GM19240 (cell line): ENCODE measurements around the gene FRG1.
"Not testable (repeated sequence)": the region's sequence is repeated elsewhere in the genome, so short reads cannot be mapped to it uniquely, and the experiment has no call there.

Experiments
- DNase-seq: peaks from one replicate; pipeline ENCODE4 v3.0.0; 2011; ENCODE audit warnings: low spot score; ENCODE audit not compliant: insufficient read length

Gene FRG1

DNA sequence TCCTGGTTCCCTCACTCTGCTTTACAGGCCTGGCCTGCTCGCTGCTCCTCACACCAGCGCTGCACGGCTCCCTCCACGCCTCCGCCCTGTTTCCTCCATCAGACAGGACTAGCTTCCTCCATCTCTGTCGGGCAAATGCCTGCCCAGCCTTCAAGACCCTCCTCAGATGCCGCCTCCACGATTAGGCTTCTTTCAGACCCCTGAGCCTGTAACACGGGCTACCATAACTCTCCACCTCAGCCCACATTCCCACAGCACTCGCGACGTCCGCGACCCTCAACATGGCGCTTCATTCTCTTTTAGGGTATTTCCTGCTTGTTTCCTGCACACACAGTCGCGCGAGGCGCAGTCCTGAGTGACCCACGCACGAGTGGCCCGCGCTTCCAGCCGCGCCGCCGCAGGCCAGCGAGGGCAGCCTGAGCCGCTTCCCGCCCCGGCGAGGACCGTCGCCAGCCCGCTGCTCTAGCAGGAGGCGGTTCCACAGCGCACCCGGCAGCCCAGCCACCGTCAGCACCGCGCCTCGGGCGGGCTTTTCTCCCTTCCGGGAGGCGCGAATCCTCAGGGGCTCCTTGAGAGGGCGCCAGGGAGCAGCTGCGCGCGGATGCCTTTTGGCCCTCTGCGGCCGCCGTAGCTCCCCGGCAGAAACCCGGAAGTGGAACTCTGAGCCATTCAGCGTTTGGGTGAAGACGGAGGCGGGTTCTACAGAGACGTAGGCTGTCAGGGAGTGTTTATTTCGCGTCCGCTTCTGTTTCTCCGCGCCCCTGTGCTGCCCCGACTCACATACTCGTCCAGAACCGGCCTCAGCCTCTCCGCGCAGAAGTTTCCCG is at the start of gene FRG1:
Gene FRG1, plus strand, starts transcription at position 695 of the 827 bp plus-strand sequence. CDS start 138 bp downstream, outside the sequence.
- DNase-seq: peak; percentile 48

DNA sequence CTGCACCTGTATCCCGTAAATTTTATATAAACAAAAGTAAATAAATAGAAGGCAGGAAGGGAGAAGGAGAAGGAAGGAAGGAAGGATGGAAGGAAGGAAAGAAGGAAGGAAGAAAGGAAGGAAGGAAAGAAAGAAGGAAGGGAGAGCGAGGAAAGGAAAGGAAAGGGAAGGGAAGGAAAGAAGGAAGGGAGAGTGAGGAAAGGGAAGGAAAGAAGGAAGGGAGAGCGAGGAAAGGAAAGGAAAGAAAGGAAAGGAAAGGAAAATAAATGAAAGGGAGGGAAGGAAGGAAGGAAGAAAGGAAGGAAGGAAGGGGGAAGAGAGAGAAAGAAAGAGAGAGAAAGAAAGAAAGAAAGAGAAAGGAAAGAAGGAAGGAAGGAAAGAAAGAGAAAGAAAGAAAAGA is 43.0 kb upstream of the FRG1 start:
- no peak for DNase-seq

DNA sequence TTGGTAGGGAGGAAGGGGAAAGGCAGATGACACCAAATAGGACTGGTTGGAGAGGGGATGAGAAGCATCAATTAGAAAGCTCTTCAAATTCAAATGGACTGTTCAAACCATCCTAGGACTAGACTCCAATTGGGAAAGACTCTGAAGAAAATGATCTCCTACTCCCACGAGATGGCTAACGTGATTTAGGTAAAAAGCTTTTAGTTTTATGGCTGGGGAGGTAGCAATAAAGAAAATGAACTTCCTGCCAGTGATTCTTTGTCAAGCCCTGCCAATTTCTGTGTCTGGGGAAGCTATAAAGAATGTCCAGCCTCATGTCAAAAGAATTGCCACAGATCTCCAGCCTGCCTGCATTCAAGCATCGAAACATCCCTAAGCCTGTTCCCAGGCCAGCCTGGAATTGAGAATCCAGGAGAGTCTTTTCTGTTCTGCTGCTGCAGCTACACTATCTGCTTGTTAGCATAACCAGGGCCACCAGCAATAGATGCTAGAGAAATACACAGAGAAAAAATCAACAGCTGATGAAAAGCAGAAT is 41.1 kb upstream of the FRG1 start:
- not testable (repeated sequence) for DNase-seq

DNA sequence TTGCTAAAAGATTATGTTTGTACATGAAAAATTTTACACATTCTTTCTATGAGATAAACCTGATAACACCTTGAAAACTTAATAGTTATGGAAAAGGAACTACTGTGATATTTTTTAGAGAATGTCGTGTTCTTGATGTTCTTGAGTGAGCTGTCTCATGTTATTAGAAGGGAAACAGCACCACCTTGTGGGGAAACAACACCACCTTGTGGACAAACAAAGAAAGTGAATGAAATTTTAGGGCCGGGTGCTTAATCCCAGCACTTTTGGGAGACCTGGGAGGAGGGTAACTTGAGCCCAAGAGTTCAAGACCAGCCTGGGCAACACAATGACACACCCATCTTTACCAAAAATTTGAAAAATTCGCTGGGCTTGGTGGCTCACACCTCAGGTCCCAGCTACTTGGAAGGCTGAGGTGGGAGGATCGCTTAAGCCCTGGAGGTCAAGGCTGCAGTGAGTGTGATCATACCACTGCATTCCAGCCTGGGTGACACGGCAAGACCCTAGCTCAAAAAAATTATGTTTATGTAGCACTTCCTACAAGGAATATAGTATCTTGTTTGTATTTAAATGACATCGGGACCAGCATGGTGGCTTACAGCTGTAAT is 36.1 kb upstream of the FRG1 start:
- not testable (repeated sequence) for DNase-seq

GRCh38 chr4:189912170-189912569 is 28.5 kb upstream of the FRG1 start:
- DNase-seq: no peak

DNA sequence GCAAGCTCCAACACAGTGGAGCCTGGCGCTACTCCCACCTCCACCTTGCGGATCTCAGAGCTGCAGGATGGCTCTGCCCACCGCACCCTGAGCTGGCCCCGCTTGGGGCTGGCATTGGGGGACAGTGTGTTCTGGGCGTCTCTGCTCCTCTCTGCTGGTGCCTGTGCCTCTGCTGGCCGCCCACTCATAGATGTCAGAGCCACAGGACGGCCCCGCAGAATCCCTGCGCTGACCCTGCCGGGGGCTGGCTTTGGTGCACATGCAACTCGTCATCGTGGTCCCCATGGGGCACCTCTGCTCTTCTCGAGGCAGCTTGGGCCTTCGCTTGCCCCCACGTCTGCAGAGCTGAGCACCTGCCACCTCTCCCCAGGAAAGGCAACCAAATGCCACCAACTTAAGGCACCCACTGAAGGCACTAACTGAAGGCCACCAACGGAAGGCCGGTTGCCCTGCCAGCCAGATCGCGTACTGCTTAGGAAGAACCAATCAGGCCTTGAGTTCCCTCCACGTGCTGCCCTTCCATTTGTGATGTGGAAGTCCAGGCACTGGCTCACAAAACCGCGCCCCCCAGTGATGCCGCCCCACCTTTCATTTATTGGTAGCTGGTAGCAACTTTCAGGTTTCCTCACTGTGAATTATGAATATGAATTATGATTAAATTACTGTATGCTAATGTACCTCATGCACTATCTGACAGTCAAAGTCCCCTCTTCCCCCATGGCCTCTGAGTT is 23.3 kb upstream of the FRG1 start:
- no peak for DNase-seq

- DNase-seq: no peak
Measured at GRCh38 chr4:189921058-189921457, 19.6 kb upstream of the FRG1 start.

GRCh38 chr4:189926742-189927141 is 13.9 kb upstream of the FRG1 start:
- not testable (repeated sequence) for DNase-seq

DNA sequence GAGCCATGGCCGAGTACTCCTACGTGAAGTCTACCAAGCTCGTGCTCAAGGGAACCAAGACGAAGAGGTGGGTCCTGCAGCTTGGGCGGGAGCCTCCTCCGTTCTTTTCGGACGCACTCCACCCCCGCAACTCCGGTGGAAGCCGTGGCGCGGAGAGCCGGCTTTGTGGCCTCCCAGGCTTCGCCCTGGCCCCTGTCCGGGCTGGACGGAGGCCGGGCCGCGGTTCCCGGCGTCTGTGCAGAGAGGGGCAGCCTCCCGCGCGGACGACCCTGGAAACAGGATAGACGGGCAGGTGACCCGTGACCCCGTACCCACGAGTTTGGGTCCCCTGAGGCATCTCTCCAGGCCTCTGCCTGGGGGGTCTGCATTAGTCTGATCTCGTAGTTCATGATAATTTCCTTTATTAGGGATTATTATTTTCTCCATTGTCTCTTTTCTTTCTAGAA is 356 bp downstream of the FRG1 start:
- DNase-seq: peak; percentile 0

DNA sequence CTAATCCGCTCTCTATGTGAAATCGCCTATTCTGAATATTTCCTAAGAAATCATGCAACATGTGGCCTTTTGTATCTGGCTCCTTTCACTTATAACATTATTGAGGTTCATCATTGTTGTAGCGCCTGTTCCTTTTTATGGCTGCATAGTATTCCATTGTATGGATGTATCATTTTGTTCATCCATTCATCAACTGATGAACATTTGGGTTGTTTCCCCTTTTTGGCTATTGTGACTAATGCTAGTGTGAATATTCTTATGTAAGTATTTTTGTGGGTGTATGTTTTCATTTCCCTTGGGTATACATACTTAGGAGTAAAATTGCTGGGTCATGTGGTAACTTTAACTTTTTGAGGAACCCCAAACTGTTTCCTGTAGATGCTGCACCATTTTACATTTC is 1.7 kb downstream of the FRG1 start:
- DNase-seq: not testable (repeated sequence)

DNA sequence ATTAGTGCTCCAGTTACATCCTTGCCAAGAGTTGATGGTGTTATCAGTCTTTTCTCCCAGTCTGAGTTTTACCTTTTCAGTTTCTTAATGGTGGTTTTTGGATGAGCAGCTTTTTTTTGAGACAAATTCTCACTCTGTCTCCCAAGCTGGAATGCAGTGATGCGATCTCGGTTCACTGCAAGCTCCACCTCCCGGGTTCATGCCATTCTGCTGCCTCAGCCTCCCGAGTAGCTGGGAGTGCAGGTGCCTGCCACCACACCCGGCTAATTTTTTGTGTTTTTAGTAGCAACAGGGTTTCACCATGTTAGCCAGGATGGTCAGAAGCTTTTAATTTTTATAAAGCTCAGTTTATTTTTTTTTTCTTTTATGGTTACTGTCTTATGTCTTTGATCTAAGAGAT is 3.4 kb downstream of the FRG1 start:
- not testable (repeated sequence) for DNase-seq

GRCh38 chr4:189946906-189947305 is 6.2 kb downstream of the FRG1 start:
- not testable (repeated sequence) for DNase-seq

- DNase-seq: not testable (repeated sequence)
Measured at GRCh38 chr4:189948486-189948885, 7.8 kb downstream of the FRG1 start.

GRCh38 chr4:189969291-189969690 is 28.6 kb downstream of the FRG1 start:
- DNase-seq: not testable (repeated sequence)

DNA sequence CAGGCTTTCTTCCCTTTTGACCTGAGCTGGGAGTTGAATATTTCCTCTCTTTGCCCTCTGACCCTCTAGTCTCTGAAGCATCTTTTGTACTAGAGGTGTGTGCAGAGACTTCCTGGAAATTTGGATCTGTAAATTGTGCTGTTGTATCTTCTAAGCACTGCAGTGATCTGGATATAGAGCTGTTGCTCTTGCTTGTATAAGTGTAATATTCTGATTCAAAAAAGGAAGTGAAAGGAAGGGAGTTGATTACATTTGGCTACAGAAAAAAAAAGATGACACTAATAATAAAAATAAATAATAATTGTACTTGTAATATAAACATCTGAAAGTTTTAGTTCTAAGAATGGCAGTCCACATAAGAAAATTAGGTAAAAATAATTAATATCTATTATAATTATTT is 33.0 kb downstream of the FRG1 start:
- no peak for DNase-seq

- DNase-seq: no peak
Measured at GRCh38 chr4:189974056-189974455, 33.4 kb downstream of the FRG1 start.

DNA sequence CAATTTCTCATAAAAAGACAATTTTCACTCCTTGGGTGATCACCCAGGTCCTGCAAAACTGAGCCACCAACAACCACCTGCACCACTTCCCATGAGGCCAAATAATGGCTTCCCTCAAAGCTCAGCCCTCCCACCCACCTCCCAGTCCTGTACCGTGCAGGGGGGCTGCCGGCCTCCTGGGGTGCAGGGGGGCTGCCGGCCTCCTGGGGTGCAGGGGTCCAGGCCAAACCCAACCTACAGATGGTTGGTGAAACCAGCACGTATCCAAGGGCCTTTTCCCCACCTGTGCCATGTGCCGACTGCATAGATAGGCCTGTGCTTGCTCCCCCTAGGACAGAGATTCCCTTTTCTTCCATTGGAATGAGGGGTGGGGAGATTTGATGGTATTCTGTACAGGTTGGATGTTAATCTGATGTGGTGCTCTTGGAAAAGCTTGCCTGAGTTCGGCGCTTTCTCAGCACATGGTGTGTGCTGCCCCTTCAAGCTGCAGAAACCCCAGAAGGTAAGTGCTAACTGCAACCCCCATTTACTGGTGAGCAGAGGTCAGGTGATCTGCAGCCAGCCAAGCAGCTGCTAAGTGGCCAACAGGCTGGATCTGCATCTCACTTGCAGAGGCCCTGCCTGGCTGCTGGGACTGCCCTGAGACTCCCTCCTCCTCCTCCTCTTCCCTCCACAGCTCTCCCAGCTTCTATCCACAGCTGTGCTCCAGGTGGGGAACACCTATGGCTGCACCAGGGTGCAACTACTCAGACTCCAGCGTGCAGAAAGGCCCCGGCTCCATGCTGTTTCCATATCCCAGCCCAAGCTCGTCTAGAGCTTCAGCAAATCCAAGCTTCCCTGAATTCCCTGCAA is 38.8 kb downstream of the FRG1 start:
- no peak for DNase-seq

DNA sequence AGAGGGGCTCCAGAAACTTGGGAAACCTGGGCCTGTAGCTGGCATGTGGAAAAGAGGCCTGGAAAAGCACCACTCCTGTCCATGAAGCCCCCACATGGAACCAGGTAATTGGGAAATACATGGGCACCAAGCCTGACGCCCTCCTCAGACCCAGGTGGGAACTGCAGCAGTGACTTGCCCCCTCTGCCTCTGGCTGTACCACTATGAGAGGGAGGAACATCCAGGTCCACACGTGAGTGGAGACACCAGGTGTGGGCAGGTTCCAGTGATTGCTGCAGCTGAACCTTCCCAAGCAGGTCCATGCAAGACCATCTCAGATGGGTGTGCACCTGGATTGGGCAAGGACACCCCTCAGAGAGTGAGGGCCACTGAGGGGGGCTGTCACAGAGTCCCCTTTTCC is 39.6 kb downstream of the FRG1 start:
- not testable (repeated sequence) for DNase-seq

DNA sequence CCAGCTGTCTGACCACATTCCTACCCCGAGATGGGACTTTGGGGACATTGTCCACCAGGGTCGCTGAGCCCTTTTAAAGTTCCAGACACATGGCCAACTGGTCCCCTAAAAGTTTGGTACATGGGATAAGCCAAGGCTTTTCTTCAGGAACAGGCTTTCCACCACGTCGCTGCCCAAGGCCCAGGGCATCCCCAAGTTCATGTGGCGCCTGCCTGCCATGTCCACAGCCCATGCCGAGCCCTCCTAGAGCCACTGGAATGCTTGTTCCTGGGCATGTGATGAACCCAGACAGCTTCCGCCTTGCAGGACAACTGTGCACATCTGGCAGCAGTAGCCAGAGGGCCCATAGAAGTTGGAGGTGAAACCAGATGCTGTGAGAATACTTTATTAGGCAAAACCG is 41.3 kb downstream of the FRG1 start:
- DNase-seq: no peak

DNA sequence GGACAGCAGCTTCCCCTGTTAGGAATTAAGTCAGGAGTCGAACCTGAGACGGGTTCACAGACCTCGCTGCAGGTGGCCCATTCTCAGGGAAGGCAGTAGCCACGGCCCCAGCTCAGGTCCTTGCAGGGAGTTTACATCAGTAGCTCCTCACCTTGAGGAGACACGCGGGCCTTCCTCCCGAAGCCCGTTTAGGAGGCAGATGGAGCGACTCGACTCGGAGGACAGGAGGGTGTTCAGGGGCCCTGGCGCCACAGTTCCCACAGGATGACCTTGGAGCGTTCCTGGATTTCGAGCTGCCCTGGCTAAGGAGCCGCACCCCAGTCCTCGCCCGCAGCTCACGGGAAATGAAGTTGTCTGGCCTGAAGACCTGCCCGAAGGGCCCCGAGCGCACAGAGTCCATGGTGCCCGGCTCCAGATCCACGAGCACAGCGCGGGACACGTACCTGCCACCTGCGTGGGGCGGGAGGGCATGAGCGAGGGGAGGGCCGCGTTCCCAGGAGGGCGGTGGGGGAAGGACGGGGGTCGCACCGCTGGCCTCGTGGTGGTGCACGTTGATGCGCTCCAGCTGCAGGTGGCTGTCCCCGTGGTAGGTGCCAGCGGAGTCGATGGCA is 43.3 kb downstream of the FRG1 start:
- DNase-seq: not testable (repeated sequence)
